Astrocyte (in vitro differentiated cells and primary cell): ENCODE data around the gene RNF133. TPM values are rescaled to one million over a fixed set of nuclear protein-coding genes. Genes with fewer than 3 reads are reported as not detected.

Experiments
- DNase-seq: peaks from one replicate; pipeline ENCODE4 v3.0.0-alpha.2; 2010; ENCODE audit warnings: low read depth
- FAIRE-seq: peaks from 2 replicates; lab custom pipeline; 2011; peaks lifted over from hg19 to GRCh38; lab: Jason Lieb, UNC
- H2AFZ ChIP-seq: 2 replicates; pipeline ENCODE4 v1.6.0; 2012; ENCODE audit warnings: low read depth, low read length, inconsistent platforms
- H3K27ac ChIP-seq: 2 replicates; pipeline ENCODE4 v1.5.1; 2011; ENCODE audit warnings: low read depth, low read length, inconsistent platforms
- H3K27me3 ChIP-seq: 2 replicates; pipeline ENCODE4 v1.6.0; 2011; ENCODE audit warnings: low read length, inconsistent platforms; ENCODE audit not compliant: insufficient read depth
- H3K36me3 ChIP-seq: 2 replicates; pipeline ENCODE4 v1.5.1; 2011; ENCODE audit warnings: low read length, inconsistent platforms; ENCODE audit not compliant: insufficient read depth
- H3K4me1 ChIP-seq: 2 replicates; pipeline ENCODE4 v1.5.1; 2011; ENCODE audit warnings: low read length, inconsistent platforms; ENCODE audit not compliant: insufficient read depth
- H3K4me2 ChIP-seq: 2 replicates; pipeline ENCODE4 v1.6.0; 2012; ENCODE audit warnings: low read length, inconsistent platforms
- H3K4me3 ChIP-seq: 2 replicates; pipeline ENCODE4 v1.5.1; 2011; ENCODE audit warnings: low read depth, mild to moderate bottlenecking, low read length, inconsistent platforms; ENCODE audit not compliant: insufficient read depth
- H3K79me2 ChIP-seq: 2 replicates; pipeline ENCODE4 v1.6.0; 2012; ENCODE audit warnings: mild to moderate bottlenecking, low read length, inconsistent platforms; ENCODE audit not compliant: insufficient read depth
- H3K9ac ChIP-seq: 2 replicates; pipeline ENCODE4 v1.6.0; 2012; ENCODE audit warnings: mild to moderate bottlenecking, low read length, inconsistent platforms
- H3K9me3 ChIP-seq: 2 replicates; pipeline ENCODE4 v1.5.1; 2012; ENCODE audit warnings: low read depth, mild to moderate bottlenecking, low read length, inconsistent platforms; ENCODE audit not compliant: insufficient read depth
- H4K20me1 ChIP-seq: 2 replicates; pipeline ENCODE4 v1.6.0; 2012; ENCODE audit warnings: low read length, inconsistent platforms; ENCODE audit not compliant: insufficient read depth
- H3K27ac Mint-ChIP-seq: one replicate; pipeline ENCODE4 v1.8.0; 2021; ENCODE audit warnings: mild to moderate bottlenecking, mixed read lengths; ENCODE audit not compliant: unreplicated experiment
- H3K27me3 Mint-ChIP-seq: one replicate; pipeline ENCODE4 v1.8.0; 2021; ENCODE audit warnings: low read depth, mixed read lengths; ENCODE audit not compliant: unreplicated experiment
- H3K36me3 Mint-ChIP-seq: one replicate; pipeline ENCODE4 v1.8.0; 2021; ENCODE audit warnings: low read depth, mixed read lengths; ENCODE audit not compliant: unreplicated experiment
- H3K4me1 Mint-ChIP-seq: one replicate; pipeline ENCODE4 v1.8.0; 2021; ENCODE audit warnings: low read depth, mixed read lengths; ENCODE audit not compliant: unreplicated experiment
- H3K4me3 Mint-ChIP-seq: one replicate; pipeline ENCODE4 v1.8.0; 2021; ENCODE audit warnings: mild to moderate bottlenecking, moderate library complexity, mixed read lengths; ENCODE audit not compliant: unreplicated experiment
- H3K9me3 Mint-ChIP-seq: one replicate; pipeline ENCODE4 v1.8.0; 2021; ENCODE audit warnings: mild to moderate bottlenecking, mixed read lengths; ENCODE audit not compliant: unreplicated experiment
- CTCF ChIP-seq: IDR thresholded peaks from 2 replicates; pipeline ENCODE4 v1.5.1; 2011; ENCODE audit warnings: low read depth, mild to moderate bottlenecking, inconsistent platforms, low read length, moderate library complexity; ENCODE audit not compliant: insufficient read depth
- EZH2 ChIP-seq: IDR thresholded peaks from 2 replicates; pipeline ENCODE4 v1.6.1; 2012; ENCODE audit warnings: mild to moderate bottlenecking, low read length, inconsistent platforms; ENCODE audit not compliant: insufficient read depth
- total RNA-seq: library from RNA; stranded (reverse); gene quantifications from 2 replicates; pipeline ENCODE4 v1.2.1, GENCODE V29; 2021

Gene RNF133
- total RNA-seq, 1 donor from 2014 or later, result 0.30 TPM

GRCh38 chr7:122674502-122674901 lies 24.4 kb downstream of the RNF133 start:
- Mint-ChIP-seq H3K4me1 (peaks cover 14% of the 10 kb centered on the region), H3K9me3 (peaks cover 6% of the 10 kb centered on the region), H3K27ac (no peak overlapping the region), H3K36me3 (peaks cover 5% of the 10 kb centered on the region), H3K27me3 (no peaks in the 10 kb centered on the region), H3K4me3 (no peak overlapping the region)
- H2AFZ ChIP-seq, result no peak overlapping the region
- TF ChIP-seq EZH2 (no peak), CTCF (no peak)
- H3K4me2 ChIP-seq, result peak overlapping the region; percentile 55
- no peaks in the 10 kb centered on the region for H3K36me3 ChIP-seq
- no peaks in the 10 kb centered on the region for H3K9me3 ChIP-seq
- H3K79me2 ChIP-seq, result no peaks in the 10 kb centered on the region
- H3K27me3 ChIP-seq, result no peaks in the 10 kb centered on the region
- DNase-seq (peak; percentile 86), FAIRE-seq (no peak)
- H3K4me3 ChIP-seq, result no peak overlapping the region
- H3K27ac ChIP-seq, result peak overlapping the region; percentile 66
- peaks cover 12% of the 10 kb centered on the region for H3K4me1 ChIP-seq
- peak overlapping the region; percentile 5 for H3K9ac ChIP-seq
- H4K20me1 ChIP-seq, result no peaks in the 10 kb centered on the region

GRCh38 chr7:122673951-122674350 lies 25.0 kb downstream of the RNF133 start:
- no peak for DNase-seq
- Mint-ChIP-seq H3K36me3 (peaks cover 5% of the 10 kb centered on the region), H3K9me3 (peaks cover 3% of the 10 kb centered on the region), H3K4me1 (peaks cover 11% of the 10 kb centered on the region), H3K4me3 (no peak overlapping the region), H3K27me3 (no peaks in the 10 kb centered on the region), H3K27ac (no peak overlapping the region)
- no peak overlapping the region for H3K27ac ChIP-seq
- H2AFZ ChIP-seq, result no peak overlapping the region
- no peaks in the 10 kb centered on the region for H3K36me3 ChIP-seq
- TF ChIP-seq CTCF (no peak), EZH2 (no peak)
- H3K9me3 ChIP-seq, result no peaks in the 10 kb centered on the region
- peaks cover 12% of the 10 kb centered on the region for H3K4me1 ChIP-seq
- no peaks in the 10 kb centered on the region for H3K27me3 ChIP-seq
- no peak for FAIRE-seq
- no peaks in the 10 kb centered on the region for H3K79me2 ChIP-seq
- H3K9ac ChIP-seq, result no peak overlapping the region
- H3K4me3 ChIP-seq, result no peak overlapping the region
- peak overlapping the region; percentile 55 for H3K4me2 ChIP-seq
- H4K20me1 ChIP-seq, result no peaks in the 10 kb centered on the region

- TF ChIP-seq EZH2 (no peak), CTCF (no peak)
- DNase-seq, result no peak
Measured at GRCh38 chr7:122672536-122672935, 26.4 kb downstream of the RNF133 start.

More at GRCh38 chr7:122672536-122672935, 26.4 kb downstream of the RNF133 start:
- no peak overlapping the region for H3K9ac ChIP-seq
- no peak overlapping the region for H3K4me3 Mint-ChIP-seq
- H3K4me3 ChIP-seq, result no peak overlapping the region
- H3K79me2 ChIP-seq, result no peaks in the 10 kb centered on the region
- no peaks in the 10 kb centered on the region for H4K20me1 ChIP-seq
- no peaks in the 10 kb centered on the region for H3K27me3 Mint-ChIP-seq
- H3K9me3 Mint-ChIP-seq, result no peaks in the 10 kb centered on the region
- FAIRE-seq, result no peak
- no peaks in the 10 kb centered on the region for H3K9me3 ChIP-seq
- no peak overlapping the region for H3K27ac Mint-ChIP-seq
- H3K36me3 Mint-ChIP-seq, result peaks cover 2% of the 10 kb centered on the region
- no peaks in the 10 kb centered on the region for H3K36me3 ChIP-seq
- H3K4me1 ChIP-seq, result peaks cover 12% of the 10 kb centered on the region
- H3K27ac ChIP-seq, result no peak overlapping the region
- no peak overlapping the region for H2AFZ ChIP-seq
- no peak overlapping the region for H3K4me2 ChIP-seq
- H3K27me3 ChIP-seq, result no peaks in the 10 kb centered on the region
- H3K4me1 Mint-ChIP-seq, result peaks cover 4% of the 10 kb centered on the region
